Peyer's patch (tissue), 4 donors: ENCODE data around the gene ZNF70. TPM values are rescaled to one million over a fixed set of nuclear protein-coding genes. Genes with fewer than 3 reads are reported as not detected.

ENCODE experiments used
- DNase-seq, 3 donors: peaks; one replicate each; pipeline ENCODE4 v3.0.0-alpha.2; 2017 to 2019
- H3K27ac ChIP-seq, 4 donors: fragments of 200-600 bp; sonication (generic); one replicate each; pipeline ENCODE4 v1.5.1; 2016 to 2019
- H3K27me3 ChIP-seq, 2 donors: fragments of 200-600 bp; sonication (generic); one replicate each; pipeline ENCODE4 v1.5.1; 2019
- H3K36me3 ChIP-seq, 3 donors: fragments of 200-600 bp; sonication (generic); one replicate each; pipeline ENCODE4 v1.5.1; 2016 to 2019
- H3K4me1 ChIP-seq, 4 donors: fragments of 200-600 bp; sonication (generic); one replicate each; pipeline ENCODE4 v1.5.1; 2016 to 2019
- H3K4me3 ChIP-seq, 4 donors: fragments of 200-600 bp; sonication (generic); 1 replicate in 3 of 4; 2 replicates in 1 of 4; pipeline ENCODE4 v1.5.1; 2016 to 2019; ENCODE audit warnings: mild to moderate bottlenecking in 1 of 4
- H3K9me3 ChIP-seq, 4 donors: fragments of 200-600 bp; sonication (generic); one replicate each; pipeline ENCODE4 v1.5.1; 2016 to 2019; ENCODE audit warnings: mild to moderate bottlenecking in 1 of 4
- CTCF ChIP-seq, 6 experiments: fragments of 450-650 bp in 4 of 6; fragments of 200-600 bp in 2 of 6; sonication (generic) in 1 of 6; IDR thresholded peaks; one replicate each; pipeline ENCODE4 v1.5.1; 2017 to 2019; ENCODE audit warnings: antibody characterized with exemption in 6 of 6, mild to moderate bottlenecking in 3 of 6, moderate library complexity in 1 of 6
- POLR2A ChIP-seq, 2 donors: fragments of 450-650 bp; IDR thresholded peaks; one replicate each; pipeline ENCODE4 v1.5.1; 2017; ENCODE audit warnings: antibody characterized with exemption in 2 of 2, mild to moderate bottlenecking in 2 of 2, moderate library complexity in 2 of 2
- total RNA-seq, 4 donors: library from RNA; depleted of rRNA; stranded (reverse); fragments of >200 nt; gene quantifications; one replicate each; pipeline ENCODE4 v1.1.0, GENCODE V29; 2016

The ZNF70 gene
- total RNA-seq, 4 donors from 2014 or later: 2.5 to 25.6 (median 6.2) TPM

DNA sequence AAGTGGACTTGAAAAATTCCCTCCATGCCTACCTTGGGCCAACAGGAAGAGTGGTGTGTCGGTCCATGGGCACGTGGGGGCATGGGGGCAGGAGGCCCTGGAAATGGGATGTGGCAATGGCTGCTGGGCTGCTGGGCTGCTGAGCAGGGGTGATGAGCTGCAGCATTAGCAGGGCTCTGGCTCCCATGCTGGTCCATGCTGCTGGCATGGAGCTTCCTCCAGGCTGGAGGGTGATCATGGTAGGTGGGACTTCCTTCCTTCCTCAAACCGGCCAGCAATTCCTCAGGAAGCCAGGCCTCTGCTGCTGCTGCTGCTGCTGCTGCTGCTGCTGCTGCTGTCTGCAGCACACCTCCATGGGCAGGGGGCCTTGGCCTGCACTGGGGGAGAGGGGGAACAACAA, 55.8 kb downstream of the ZNF70 start:
- H3K27me3 ChIP-seq: no peaks in the 10 kb centered on the region
- no peak for TF ChIP-seq POLR2A (IDR thresholded peaks at IDR 0.05)
- no peak for TF ChIP-seq CTCF (IDR thresholded peaks at IDR 0.05)
- no peak overlapping the region for H3K4me3 ChIP-seq
- peak overlapping the region; percentile 75 to 85 (median 78) for H3K27ac ChIP-seq
- peaks cover 0 to 58% (median 0%) of the 10 kb centered on the region in 3 donors for H3K36me3 ChIP-seq
- H3K9me3 ChIP-seq: no peaks in the 10 kb centered on the region
- DNase-seq: peak in 1 of 3 donors; percentile 10
- peaks cover 0 to 17% (median 7%) of the 10 kb centered on the region in 4 donors for H3K4me1 ChIP-seq

- H3K4me3 ChIP-seq: no peak overlapping the region
- peak in 1 of 3 donors; percentile 27 for DNase-seq
- TF ChIP-seq POLR2A (IDR thresholded peaks at IDR 0.05): no peak
- no peak for TF ChIP-seq CTCF (IDR thresholded peaks at IDR 0.05)
- H3K27me3 ChIP-seq: no peaks in the 10 kb centered on the region
- H3K36me3 ChIP-seq: peaks cover 0 to 50% (median 0%) of the 10 kb centered on the region in 3 donors
- no peak overlapping the region for H3K27ac ChIP-seq
- peaks cover 0 to 17% (median 7%) of the 10 kb centered on the region in 4 donors for H3K4me1 ChIP-seq
- no peaks in the 10 kb centered on the region for H3K9me3 ChIP-seq
These were observed 56.8 kb downstream of the ZNF70 start for GRCh38 chr22:23693979-23694680.

- Histone ChIP-seq H3K9me3 (no peaks in the 10 kb centered on the region), H3K4me1 (peaks cover 0 to 17% (median 7%) of the 10 kb centered on the region in 4 donors), H3K27me3 (no peaks in the 10 kb centered on the region), H3K36me3 (peaks cover 0 to 36% (median 0%) of the 10 kb centered on the region in 3 donors), H3K27ac (no peak overlapping the region), H3K4me3 (no peak overlapping the region)
- TF ChIP-seq CTCF (IDR thresholded peaks at IDR 0.05): no peak
- DNase-seq: peak in 1 of 3 donors; percentile 23
These were observed 58.2 kb downstream of the ZNF70 start for GRCh38 chr22:23692598-23693291.

DNA sequence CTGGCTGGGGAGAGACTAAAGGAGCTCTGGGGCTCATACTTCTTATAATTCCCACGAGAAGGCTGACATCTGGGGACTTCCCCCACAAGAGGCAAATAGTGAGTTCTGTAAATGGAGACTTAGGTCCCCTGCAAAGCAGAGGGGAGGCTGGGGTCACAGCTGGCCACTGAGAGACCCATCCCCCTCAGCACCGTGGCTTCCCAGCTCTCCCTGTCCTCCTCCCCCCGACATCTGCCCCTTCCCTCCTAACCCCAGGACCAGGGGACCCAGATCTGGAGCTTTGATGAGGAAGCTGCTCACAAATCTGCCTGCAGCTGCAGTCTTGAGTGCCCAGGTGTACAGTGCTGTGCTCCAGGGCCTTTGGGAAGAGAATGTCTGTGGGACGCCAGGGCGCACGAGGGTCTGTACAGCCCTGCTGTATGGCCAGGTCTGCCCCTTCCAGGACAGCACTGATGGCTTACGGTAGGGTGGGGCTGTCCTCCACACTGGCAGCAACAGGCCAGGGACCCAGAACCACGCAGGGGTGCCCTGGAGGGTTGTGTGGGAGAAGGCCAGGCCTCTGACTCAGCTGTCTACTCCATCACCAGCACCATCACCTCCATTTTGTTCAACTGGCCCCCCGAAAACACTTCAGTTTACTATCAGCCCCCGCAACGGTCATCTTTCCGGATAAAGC, 59.0 kb downstream of the ZNF70 start:
- Histone ChIP-seq H3K36me3 (peaks cover 0 to 36% (median 0%) of the 10 kb centered on the region in 3 donors), H3K27me3 (no peaks in the 10 kb centered on the region), H3K4me1 (peaks cover 0 to 15% (median 7%) of the 10 kb centered on the region in 4 donors), H3K9me3 (no peaks in the 10 kb centered on the region), H3K27ac (no peak overlapping the region), H3K4me3 (no peak overlapping the region)
- peak in 2 of 3 donors; percentile 24 to 40 for DNase-seq
- TF ChIP-seq POLR2A (IDR thresholded peaks at IDR 0.05): no peak
- no peak for TF ChIP-seq CTCF (IDR thresholded peaks at IDR 0.05)

DNA sequence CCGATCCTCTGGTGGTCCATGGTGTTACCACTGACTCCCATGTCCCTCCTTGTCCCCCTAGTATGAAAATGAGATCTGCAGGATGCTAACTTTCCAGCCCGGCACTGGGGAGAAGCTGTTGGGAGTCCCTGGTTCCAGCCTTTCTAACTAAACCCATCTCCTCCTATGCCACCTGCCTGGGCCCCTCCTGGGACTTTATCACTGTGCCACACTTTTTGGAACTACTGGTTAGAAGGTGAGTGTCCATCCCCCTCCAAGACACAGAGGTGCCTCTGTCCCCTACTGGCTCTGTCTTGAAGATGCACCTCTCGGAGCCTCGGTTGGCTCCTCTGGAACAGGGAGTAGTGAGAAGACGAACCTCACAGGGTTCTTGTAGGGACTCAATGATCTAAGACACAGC, 60.2 kb downstream of the ZNF70 start, which contains the start of gene RGL4:
TSS of gene RGL4 (plus strand) at position 301 of the 400 bp plus-strand sequence. CDS start 1,018 bp downstream, outside the sequence.
- TF ChIP-seq CTCF (IDR thresholded peaks at IDR 0.05) (no peak), POLR2A (IDR thresholded peaks at IDR 0.05) (no peak)
- Histone ChIP-seq H3K4me1 (peaks cover 0 to 7% (median 4%) of the 10 kb centered on the region in 4 donors), H3K9me3 (no peaks in the 10 kb centered on the region), H3K27ac (no peak within 1 kb of the TSS), H3K4me3 (no peak within 1 kb of the TSS), H3K36me3 (peaks cover 0 to 36% (median 0%) of the 10 kb centered on the region in 3 donors), H3K27me3 (no peaks in the 10 kb centered on the region)
- DNase-seq: no peak
